ENCODE results near the gene ZNF511. TPM values are rescaled to one million over a fixed set of nuclear protein-coding genes. Genes with fewer than 3 reads are reported as not detected.

The ZNF511 gene
- polyA plus RNA-seq, 1 donor = 20.9 TPM

DNA sequence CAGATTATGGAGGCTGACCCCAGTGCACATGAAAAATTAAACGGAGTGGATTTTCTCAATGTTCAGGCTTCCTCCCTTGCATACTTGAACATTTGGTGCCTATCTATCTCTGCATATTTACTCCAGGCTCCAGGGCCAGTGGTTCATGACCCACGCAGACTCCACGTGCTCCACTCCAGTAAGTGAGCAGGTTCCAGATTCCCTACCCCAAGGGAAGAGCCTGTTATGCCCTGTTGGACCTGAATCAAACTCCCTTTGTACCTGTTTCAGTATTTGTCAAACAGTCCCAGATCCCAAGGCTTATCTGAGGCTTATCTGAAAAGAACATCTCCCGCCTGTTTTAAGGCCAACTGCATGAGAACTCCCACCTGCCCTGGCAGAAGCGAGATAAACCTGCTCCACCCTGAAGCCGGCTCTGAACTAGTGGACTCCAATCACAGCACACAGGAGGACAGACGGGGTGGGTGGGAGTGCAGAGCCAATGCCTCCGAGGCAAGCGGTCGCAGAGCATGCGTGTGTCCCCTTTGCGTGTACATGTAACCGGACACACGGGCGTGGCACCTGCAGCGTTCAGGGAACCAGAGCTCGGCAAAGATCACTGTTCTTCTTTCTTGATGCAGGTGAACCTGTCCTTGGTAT is 51.4 kb downstream of the ZNF511 start:
- Histone ChIP-seq H3K27me3 (ENCODE audit: control insufficient read depth, insufficient read depth, low read length) (no peaks in the 10 kb centered on the region), H3K27ac (ENCODE audit: low read length) (peak overlapping the region; percentile 62), H3K9me3 (ENCODE audit: control insufficient read depth, low read depth, low read length) (peaks cover 10% of the 10 kb centered on the region), H3K4me1 (ENCODE audit: control insufficient read depth, insufficient read depth, low read length) (peaks cover 37% of the 10 kb centered on the region), H3K36me3 (ENCODE audit: control insufficient read depth, insufficient read depth, low read length) (peaks cover 42% of the 10 kb centered on the region), H3K4me3 (ENCODE audit: low read length) (no peak overlapping the region)
- WGBS (ENCODE audit: insufficient coverage, low lambda C conversion rate) = no CpG with 5 or more reads among the region's 17 CpGs
- no peak for DNase-seq

- H3K9me3 ChIP-seq (ENCODE audit: control insufficient read depth, low read depth, low read length) = peaks cover 10% of the 10 kb centered on the region
- no peak overlapping the region for H3K27ac ChIP-seq (ENCODE audit: low read length)
- DNase-seq = no peak
- H3K4me1 ChIP-seq (ENCODE audit: control insufficient read depth, insufficient read depth, low read length) = peaks cover 28% of the 10 kb centered on the region
- H3K27me3 ChIP-seq (ENCODE audit: control insufficient read depth, insufficient read depth, low read length) = no peaks in the 10 kb centered on the region
- H3K4me3 ChIP-seq (ENCODE audit: low read length) = no peak overlapping the region
- peaks cover 42% of the 10 kb centered on the region for H3K36me3 ChIP-seq (ENCODE audit: control insufficient read depth, insufficient read depth, low read length)
- WGBS (ENCODE audit: insufficient coverage, low lambda C conversion rate) = no CpG with 5 or more reads among the region's 5 CpGs
These were observed 52.5 kb downstream of the ZNF511 start for GRCh38 chr10:133361227-133361626.

GRCh38 chr10:133361773-133362441 is 53.2 kb downstream of the ZNF511 start:
- Histone ChIP-seq H3K27ac (ENCODE audit: low read length) (no peak overlapping the region), H3K9me3 (ENCODE audit: control insufficient read depth, low read depth, low read length) (peaks cover 10% of the 10 kb centered on the region), H3K4me3 (ENCODE audit: low read length) (no peak overlapping the region), H3K36me3 (ENCODE audit: control insufficient read depth, insufficient read depth, low read length) (peaks cover 47% of the 10 kb centered on the region), H3K4me1 (ENCODE audit: control insufficient read depth, insufficient read depth, low read length) (peaks cover 21% of the 10 kb centered on the region), H3K27me3 (ENCODE audit: control insufficient read depth, insufficient read depth, low read length) (no peaks in the 10 kb centered on the region)
- no peak for DNase-seq
- WGBS (ENCODE audit: insufficient coverage, low lambda C conversion rate) = 50% methylated on average over 2 of the region's 18 CpGs

Other genes with a start within 250 kb of the ZNF511 start
- 0.40 TPM for gene ADGRA1, start 221.0 kb upstream of the ZNF511 start, polyA plus RNA-seq
- 18.8 TPM for gene KNDC1, start 148.7 kb upstream of the ZNF511 start, polyA plus RNA-seq
- not detected for gene UTF1, start 78.7 kb upstream of the ZNF511 start, polyA plus RNA-seq
- 0.22 TPM for gene VENTX, start 71.1 kb upstream of the ZNF511 start, polyA plus RNA-seq
- gene ADAM8, start 32.0 kb upstream of the ZNF511 start, polyA plus RNA-seq = 5.9 TPM
- gene TUBGCP2, start within 50 bp of the ZNF511 start, polyA plus RNA-seq = 53.2 TPM
- 6.8 TPM for gene CALY, start 28.0 kb downstream of the ZNF511 start, polyA plus RNA-seq
- 306 TPM for gene PRAP1, start 38.5 kb downstream of the ZNF511 start, polyA plus RNA-seq
- 56.9 TPM for gene FUOM, start 49.1 kb downstream of the ZNF511 start, polyA plus RNA-seq
- 126 TPM for gene ECHS1, start 64.4 kb downstream of the ZNF511 start, polyA plus RNA-seq
- 9.8 TPM for gene PAOX, start 70.3 kb downstream of the ZNF511 start, polyA plus RNA-seq
- gene MTG1, start 85.2 kb downstream of the ZNF511 start, polyA plus RNA-seq = 67.5 TPM
- gene SPRN, start 115.7 kb downstream of the ZNF511 start, polyA plus RNA-seq = 4.9 TPM
- 2.3 TPM for gene SCART1, start 145.0 kb downstream of the ZNF511 start, polyA plus RNA-seq
- 1.3 TPM for gene CYP2E1, start 218.4 kb downstream of the ZNF511 start, polyA plus RNA-seq

Data from large intestine (tissue), 3 donors.